Measurements from ENCODE around the gene RMP24.

Gene RMP24

GRCh38 chr18:35993013-35993412 lies 20.5 kb downstream of the RMP24 start:
- intact Hi-C loops (cut with DNase I; ENCODE audit: low total_unique reads) (no loop called here), in situ Hi-C loops (cut with MboI; ENCODE audit: low pct_ligation_motif_present in 1 of 4, low pct_unique_long_range_greater_than_20kb in 1 of 4, low sequenced_read_pairs in 3 of 4) (no loop called here)
- Histone ChIP-seq H3K4me3 (no peak overlapping the region), H3K36me3 (peaks cover 0 to 7% (median 3%) of the 10 kb centered on the region in 4 donors), H3K27me3 (no peaks in the 10 kb centered on the region), H3K27ac (no peak overlapping the region), H3K9me3 (no peaks in the 10 kb centered on the region), H3K4me1 (no peaks in the 10 kb centered on the region)
- no peak for DNase-seq
- WGBS, 2 donors (ENCODE audit: low coverage in 1 of 2), result 88 to 97% methylated on average over 1 to 6 of the region's 6 CpGs
- TF ChIP-seq POLR2AphosphoS5 (IDR thresholded peaks at IDR 0.05), result no peak

- no peaks in the 10 kb centered on the region for H3K36me3 ChIP-seq
- H3K9me3 ChIP-seq, result no peaks in the 10 kb centered on the region
- no peak overlapping the region for H3K27ac ChIP-seq
- H3K4me1 ChIP-seq, result no peaks in the 10 kb centered on the region
- in situ Hi-C loops (cut with MboI; ENCODE audit: low pct_ligation_motif_present in 1 of 4, low pct_unique_long_range_greater_than_20kb in 1 of 4, low sequenced_read_pairs in 3 of 4) (no loop called here), intact Hi-C loops (cut with DNase I; ENCODE audit: low total_unique reads) (no loop called here)
- WGBS, 2 donors (ENCODE audit: low coverage in 1 of 2), result 67 to 89% methylated on average over 1 of the region's 1 CpG
- H3K4me3 ChIP-seq, result no peak overlapping the region
- no peak for DNase-seq
- H3K27me3 ChIP-seq, result no peaks in the 10 kb centered on the region
- TF ChIP-seq CTCF (IDR thresholded peaks at IDR 0.05) (peak in 1 of 5 experiments; percentile 22), POLR2AphosphoS5 (IDR thresholded peaks at IDR 0.05) (no peak), EP300 (IDR thresholded peaks at IDR 0.05; ENCODE audit: low read depth) (no peak), POLR2A (IDR thresholded peaks at IDR 0.05) (no peak)
Measured at GRCh38 chr18:35998967-35999366, 26.5 kb downstream of the RMP24 start.

- 59 to 64% methylated on average over 1 of the region's 1 CpG for WGBS, 2 donors (ENCODE audit: low coverage in 1 of 2)
- H3K9me3 ChIP-seq, result no peaks in the 10 kb centered on the region
Measured at GRCh38 chr18:35999925-36000324, 27.4 kb downstream of the RMP24 start.

GRCh38 chr18:36006997-36007396 lies 34.5 kb downstream of the RMP24 start:
- in situ Hi-C loops (cut with MboI; ENCODE audit: low pct_ligation_motif_present in 1 of 4, low pct_unique_long_range_greater_than_20kb in 1 of 4, low sequenced_read_pairs in 3 of 4) (loop anchor here in 1 of 4 donors (25.0 kb wide), 1 partner anchor 280 kb away; the partner anchor contains the start of gene FHOD3), intact Hi-C loops (cut with DNase I; ENCODE audit: low total_unique reads) (no loop called here)
- Histone ChIP-seq H3K4me3 (no peak overlapping the region), H3K4me1 (no peaks in the 10 kb centered on the region), H3K27ac (no peak overlapping the region), H3K27me3 (no peaks in the 10 kb centered on the region), H3K36me3 (no peaks in the 10 kb centered on the region), H3K9me3 (no peaks in the 10 kb centered on the region)
- WGBS, 2 donors (ENCODE audit: low coverage in 1 of 2), result 98 to 100% methylated on average over 2 of the region's 2 CpGs
- no peak for DNase-seq
- TF ChIP-seq CTCF (IDR thresholded peaks at IDR 0.05), result no peak
- TF ChIP-seq EP300 (IDR thresholded peaks at IDR 0.05; ENCODE audit: low read depth), result no peak
- no peak for TF ChIP-seq POLR2A (IDR thresholded peaks at IDR 0.05)
- no peak for TF ChIP-seq POLR2AphosphoS5 (IDR thresholded peaks at IDR 0.05)

More at GRCh38 chr18:35999925-36000324, 27.4 kb downstream of the RMP24 start:
- DNase-seq, result no peak
- in situ Hi-C loops (cut with MboI; ENCODE audit: low pct_ligation_motif_present in 1 of 4, low pct_unique_long_range_greater_than_20kb in 1 of 4, low sequenced_read_pairs in 3 of 4) (loop anchor here in 1 of 4 donors (25.0 kb wide), 1 partner anchor 287 kb away; the partner anchor contains the start of gene FHOD3), intact Hi-C loops (cut with DNase I; ENCODE audit: low total_unique reads) (no loop called here)
- TF ChIP-seq CTCF (IDR thresholded peaks at IDR 0.05) (no peak), POLR2AphosphoS5 (IDR thresholded peaks at IDR 0.05) (no peak), POLR2A (IDR thresholded peaks at IDR 0.05) (no peak), EP300 (IDR thresholded peaks at IDR 0.05; ENCODE audit: low read depth) (no peak)
- Histone ChIP-seq H3K4me1 (no peaks in the 10 kb centered on the region), H3K27me3 (no peaks in the 10 kb centered on the region), H3K36me3 (no peaks in the 10 kb centered on the region), H3K27ac (no peak overlapping the region), H3K4me3 (no peak overlapping the region)

GRCh38 chr18:36009214-36009613 lies 36.7 kb downstream of the RMP24 start:
- in situ Hi-C loops (cut with MboI; ENCODE audit: low pct_ligation_motif_present in 1 of 4, low pct_unique_long_range_greater_than_20kb in 1 of 4, low sequenced_read_pairs in 3 of 4), result loop anchor here in 1 of 4 donors (25.0 kb wide), 1 partner anchor 278 kb away; the partner anchor contains the start of gene FHOD3
- Histone ChIP-seq H3K36me3 (no peaks in the 10 kb centered on the region), H3K9me3 (no peaks in the 10 kb centered on the region), H3K4me1 (no peaks in the 10 kb centered on the region), H3K27ac (no peak overlapping the region), H3K27me3 (no peaks in the 10 kb centered on the region), H3K4me3 (no peak overlapping the region)
- TF ChIP-seq EP300 (IDR thresholded peaks at IDR 0.05; ENCODE audit: low read depth), result no peak
- no peak for TF ChIP-seq POLR2AphosphoS5 (IDR thresholded peaks at IDR 0.05)
- TF ChIP-seq CTCF (IDR thresholded peaks at IDR 0.05), result no peak
- no peak for TF ChIP-seq POLR2A (IDR thresholded peaks at IDR 0.05)
- WGBS, 2 donors (ENCODE audit: low coverage in 1 of 2), result 73 to 74% methylated on average over 3 of the region's 3 CpGs
- intact Hi-C loops (cut with DNase I; ENCODE audit: low total_unique reads), result no loop called here
- DNase-seq, result no peak
